SK-N-MC (cell line): ENCODE data around the gene AKT1S1.

ENCODE experiments used
- DNase-seq: peaks from one replicate; pipeline ENCODE4 v3.0.0-alpha.2; 2011; ENCODE audit warnings: low read depth, low spot score
- H3K27ac ChIP-seq: fragments of 200-600 bp; sonication (generic); 2 replicates; pipeline ENCODE4 v1.5.1; 2016; ENCODE audit warnings: mixed run types
- H3K36me3 ChIP-seq: fragments of 200-600 bp; sonication (generic); 2 replicates; pipeline ENCODE4 v1.6.1; 2017; ENCODE audit warnings: antibody characterized with exemption, low read length, mixed read lengths; ENCODE audit not compliant: insufficient read depth
- H3K4me3 ChIP-seq: fragments of 200-600 bp; sonication (generic); 2 replicates; pipeline ENCODE4 v1.5.1; 2016
- H3K9ac ChIP-seq: fragments of 200-600 bp; sonication (generic); 2 replicates; pipeline ENCODE4 v1.8.0; 2017; ENCODE audit warnings: mixed run types, mixed read lengths; ENCODE audit not compliant: insufficient read length
- H3K9me3 ChIP-seq: fragments of 200-600 bp; sonication (generic); 2 replicates; pipeline ENCODE4 v1.6.1; 2017; ENCODE audit warnings: low read depth, mild to moderate bottlenecking, antibody characterized with exemption, low read length, moderate library complexity, mixed read lengths
- EZH2 ChIP-seq: fragments of 200-600 bp; sonication (generic); IDR thresholded peaks from one replicate; pipeline ENCODE4 v1.6.1; 2017; ENCODE audit warnings: antibody characterized with exemption
- FOXP2 ChIP-seq: optimal IDR thresholded peaks from 2 replicates; pipeline ENCODE3; 2011; ENCODE audit warnings: mild to moderate bottlenecking, moderate library complexity; ENCODE audit not compliant: insufficient read depth; ENCODE audit errors: extremely low read length, control extremely low read depth
- POLR2AphosphoS5 ChIP-seq: IDR thresholded peaks from 2 replicates; pipeline ENCODE4 v1.6.1; 2012; ENCODE audit warnings: mild to moderate bottlenecking, low read depth, low read length, borderline replicate concordance

The AKT1S1 gene

GRCh38 chr19:49869009-49869483, 8.1 kb downstream of the AKT1S1 start:
- no peak for DNase-seq
- TF ChIP-seq EZH2 (no peak), FOXP2 (no peak), POLR2AphosphoS5 (no peak)
- peaks cover 19% of the 10 kb centered on the region for H3K36me3 ChIP-seq
- peak overlapping the region; percentile 75 for H3K4me3 ChIP-seq
- no peaks in the 10 kb centered on the region for H3K9me3 ChIP-seq
- H3K27ac ChIP-seq: peak overlapping the region; percentile 82
- no peak overlapping the region for H3K9ac ChIP-seq

GRCh38 chr19:49866933-49867782, 10.0 kb downstream of the AKT1S1 start, which contains the start of gene PNKP:
Gene PNKP, minus strand, starts transcription at chr19:49867576. Its CDS starts 372 bp downstream, at chr19:49867204.
- Histone ChIP-seq H3K9me3 (no peaks in the 10 kb centered on the region), H3K36me3 (peaks cover 29% of the 10 kb centered on the region), H3K9ac (peak within 1 kb of the TSS; percentile 77), H3K4me3 (peak within 1 kb of the TSS; percentile 98), H3K27ac (peak within 1 kb of the TSS; percentile 89)
- DNase-seq: peak; percentile 73
- no peak for TF ChIP-seq EZH2
- TF ChIP-seq POLR2AphosphoS5: peak; percentile 70
- no peak for TF ChIP-seq FOXP2

- no peaks in the 10 kb centered on the region for H3K9me3 ChIP-seq
- peak overlapping the region; percentile 98; the same call in 1 of the 2 replicates for H3K4me3 ChIP-seq
- H3K36me3 ChIP-seq: peaks cover 42% of the 10 kb centered on the region
- no peak overlapping the region for H3K9ac ChIP-seq
- H3K27ac ChIP-seq: no peak overlapping the region
- no peak for TF ChIP-seq POLR2AphosphoS5
- no peak for TF ChIP-seq FOXP2
- no peak for TF ChIP-seq EZH2
- no peak for DNase-seq
These were observed 12.3 kb downstream of the AKT1S1 start for GRCh38 chr19:49864890-49865289.

- TF ChIP-seq FOXP2: no peak
- TF ChIP-seq POLR2AphosphoS5: no peak
- TF ChIP-seq EZH2: no peak
- Histone ChIP-seq H3K9me3 (no peaks in the 10 kb centered on the region), H3K27ac (no peak overlapping the region), H3K36me3 (peaks cover 48% of the 10 kb centered on the region), H3K9ac (no peak overlapping the region), H3K4me3 (no peak overlapping the region)
- no peak for DNase-seq
These were observed 13.2 kb downstream of the AKT1S1 start for GRCh38 chr19:49863935-49864320.

GRCh38 chr19:49863254-49863934, 13.8 kb downstream of the AKT1S1 start:
- no peak overlapping the region for H3K4me3 ChIP-seq

GRCh38 chr19:49862391-49863253, 14.5 kb downstream of the AKT1S1 start:
- DNase-seq: no peak
- no peaks in the 10 kb centered on the region for H3K9me3 ChIP-seq
- H3K9ac ChIP-seq: no peak overlapping the region
- H3K36me3 ChIP-seq: peaks cover 61% of the 10 kb centered on the region
- H3K27ac ChIP-seq: no peak overlapping the region
- H3K4me3 ChIP-seq: no peak overlapping the region
- no peak for TF ChIP-seq POLR2AphosphoS5
- no peak for TF ChIP-seq EZH2
- TF ChIP-seq FOXP2: no peak

More at GRCh38 chr19:49863254-49863934, 13.8 kb downstream of the AKT1S1 start:
- peak overlapping the region; percentile 58 for H3K27ac ChIP-seq
- H3K36me3 ChIP-seq: peaks cover 54% of the 10 kb centered on the region
- H3K9ac ChIP-seq: no peak overlapping the region
- no peak for DNase-seq
- TF ChIP-seq POLR2AphosphoS5: no peak
- TF ChIP-seq EZH2: no peak
- no peak for TF ChIP-seq FOXP2
- no peaks in the 10 kb centered on the region for H3K9me3 ChIP-seq

GRCh38 chr19:49861541-49862378, 15.4 kb downstream of the AKT1S1 start:
- Histone ChIP-seq H3K9me3 (no peaks in the 10 kb centered on the region), H3K36me3 (peaks cover 70% of the 10 kb centered on the region), H3K27ac (peak overlapping the region; percentile 70; the same call in 1 of the 2 replicates), H3K4me3 (no peak overlapping the region), H3K9ac (no peak overlapping the region)
- no peak for TF ChIP-seq EZH2
- DNase-seq: no peak
